ENCODE data around the gene TMEM272.

TMEM272 gene

GRCh38 chr13:51849145-51850101 is 4.4 kb upstream of the TMEM272 start:
- DNase-seq (ENCODE audit: low read depth in 2 of 2), result no peak

- no peak for DNase-seq (ENCODE audit: low read depth in 2 of 2)
These were observed 3.7 kb upstream of the TMEM272 start for GRCh38 chr13:51848674-51849073.

GRCh38 chr13:51846756-51847155 is 1.8 kb upstream of the TMEM272 start:
- no peak for DNase-seq (ENCODE audit: low read depth in 2 of 2)

- DNase-seq (ENCODE audit: low read depth in 2 of 2), result no peak
These were observed 769 bp upstream of the TMEM272 start for GRCh38 chr13:51845574-51846318.

GRCh38 chr13:51843529-51843928 is 1.4 kb downstream of the TMEM272 start:
- DNase-seq (ENCODE audit: low read depth in 2 of 2), result no peak

- no peak for DNase-seq (ENCODE audit: low read depth in 2 of 2)
These were observed 3.2 kb downstream of the TMEM272 start for GRCh38 chr13:51841732-51842131.

GRCh38 chr13:51840917-51841316 is 4.1 kb downstream of the TMEM272 start:
- DNase-seq (ENCODE audit: low read depth in 2 of 2), result no peak

- DNase-seq (ENCODE audit: low read depth in 2 of 2), result no peak
These were observed 5.1 kb downstream of the TMEM272 start for GRCh38 chr13:51839711-51840540.

- DNase-seq (ENCODE audit: low read depth in 2 of 2), result no peak
These were observed 6.6 kb downstream of the TMEM272 start for GRCh38 chr13:51838240-51838846.

GRCh38 chr13:51837016-51837415 is 8.0 kb downstream of the TMEM272 start:
- no peak for DNase-seq (ENCODE audit: low read depth in 2 of 2)

GRCh38 chr13:51834581-51835171 is 10.3 kb downstream of the TMEM272 start:
- no peak for DNase-seq (ENCODE audit: low read depth in 2 of 2)

GRCh38 chr13:51833980-51834379 is 11.0 kb downstream of the TMEM272 start:
- no peak for DNase-seq (ENCODE audit: low read depth in 2 of 2)

GRCh38 chr13:51832471-51833152 is 12.4 kb downstream of the TMEM272 start:
- peak; percentile 22 to 28 for DNase-seq (ENCODE audit: low read depth in 2 of 2)

GRCh38 chr13:51831519-51831918 is 13.5 kb downstream of the TMEM272 start:
- no peak for DNase-seq (ENCODE audit: low read depth in 2 of 2)

GRCh38 chr13:51829568-51829899 is 15.4 kb downstream of the TMEM272 start:
- no peak for DNase-seq (ENCODE audit: low read depth in 2 of 2)

GRCh38 chr13:51828730-51829567 is 16.0 kb downstream of the TMEM272 start:
- no peak for DNase-seq (ENCODE audit: low read depth in 2 of 2)

- DNase-seq (ENCODE audit: low read depth in 2 of 2), result no peak
These were observed 17.7 kb downstream of the TMEM272 start for GRCh38 chr13:51827254-51827653.

- DNase-seq (ENCODE audit: low read depth in 2 of 2), result no peak
These were observed 18.4 kb downstream of the TMEM272 start for GRCh38 chr13:51826606-51827005.

- no peak for DNase-seq (ENCODE audit: low read depth in 2 of 2)
These were observed 19.2 kb downstream of the TMEM272 start for GRCh38 chr13:51825681-51826254.
